ENCODE measurements around the gene YIPF5.

DNA sequence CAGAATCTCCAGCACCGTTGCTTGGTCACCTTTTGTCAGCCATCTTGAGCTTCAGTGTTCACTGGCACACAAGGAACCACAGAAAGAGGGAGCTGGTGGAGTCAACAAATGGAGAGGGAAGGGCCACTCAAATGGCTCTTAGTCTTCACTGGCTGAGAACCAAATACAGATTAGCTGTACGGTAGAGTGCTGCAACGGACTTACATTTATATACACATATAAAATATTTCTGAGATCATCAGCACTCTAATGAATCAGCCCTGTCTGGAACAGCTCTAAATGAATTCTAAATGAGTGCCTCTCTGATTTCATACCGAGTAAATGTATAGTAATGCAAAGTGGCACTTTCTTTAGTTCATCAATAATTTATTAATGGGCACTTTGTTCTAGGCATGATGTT lies 25.0 kb upstream of the YIPF5 start:
- TF ChIP-seq, protein P1, sequence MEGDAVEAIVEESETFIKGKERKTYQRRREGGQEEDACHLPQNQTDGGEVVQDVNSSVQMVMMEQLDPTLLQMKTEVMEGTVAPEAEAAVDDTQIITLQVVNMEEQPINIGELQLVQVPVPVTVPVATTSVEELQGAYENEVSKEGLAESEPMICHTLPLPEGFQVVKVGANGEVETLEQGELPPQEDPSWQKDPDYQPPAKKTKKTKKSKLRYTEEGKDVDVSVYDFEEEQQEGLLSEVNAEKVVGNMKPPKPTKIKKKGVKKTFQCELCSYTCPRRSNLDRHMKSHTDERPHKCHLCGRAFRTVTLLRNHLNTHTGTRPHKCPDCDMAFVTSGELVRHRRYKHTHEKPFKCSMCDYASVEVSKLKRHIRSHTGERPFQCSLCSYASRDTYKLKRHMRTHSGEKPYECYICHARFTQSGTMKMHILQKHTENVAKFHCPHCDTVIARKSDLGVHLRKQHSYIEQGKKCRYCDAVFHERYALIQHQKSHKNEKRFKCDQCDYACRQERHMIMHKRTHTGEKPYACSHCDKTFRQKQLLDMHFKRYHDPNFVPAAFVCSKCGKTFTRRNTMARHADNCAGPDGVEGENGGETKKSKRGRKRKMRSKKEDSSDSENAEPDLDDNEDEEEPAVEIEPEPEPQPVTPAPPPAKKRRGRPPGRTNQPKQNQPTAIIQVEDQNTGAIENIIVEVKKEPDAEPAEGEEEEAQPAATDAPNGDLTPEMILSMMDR (IDR thresholded peaks at IDR 0.05): no peak
- TF ChIP-seq ZFX (IDR thresholded peaks at IDR 0.05; ENCODE audit: borderline replicate concordance): no peak
